HepG2 (cell line): Measurements from ENCODE around the gene NWD2. TPM values are rescaled to one million over a fixed set of nuclear protein-coding genes. Genes with fewer than 3 reads are reported as not detected.

Source experiments
- HHEX ChIP-seq: IDR thresholded peaks from 2 replicates; pipeline ENCODE4 v1.6.1; 2016; ENCODE audit warnings: control low read depth
- IRF1 ChIP-seq: sonication (generic); formaldehyde crosslinking; IDR thresholded peaks from 2 replicates; pipeline ENCODE4 v1.4.0; 2020; ENCODE audit warnings: low read depth, mild to moderate bottlenecking, missing genetic modification reagents
- KMT2B ChIP-seq: IDR thresholded peaks from 2 replicates; pipeline ENCODE4 v1.6.1; 2016; ENCODE audit warnings: missing genetic modification reagents, missing compliant biosample characterization
- MXI1 ChIP-seq: IDR thresholded peaks from 3 replicates; pipeline ENCODE4 v1.6.1; 2012; ENCODE audit warnings: low read depth, low read length, inconsistent platforms, borderline replicate concordance
- MYNN ChIP-seq: sonication (generic); formaldehyde crosslinking; IDR thresholded peaks from 2 replicates; pipeline ENCODE4 v1.4.0; 2020; ENCODE audit warnings: mild to moderate bottlenecking, low read depth, missing genetic modification reagents
- RFX3 ChIP-seq: IDR thresholded peaks from 2 replicates; pipeline ENCODE4 v1.6.1; 2016; ENCODE audit warnings: missing biosample characterization, missing genetic modification reagents
- SNAPC4 ChIP-seq: sonication (generic); formaldehyde crosslinking; IDR thresholded peaks from 2 replicates; pipeline ENCODE4 v1.4.0; 2020; ENCODE audit warnings: mild to moderate bottlenecking, missing genetic modification reagents
- TAF1 ChIP-seq: sonication (generic); formaldehyde crosslinking; IDR thresholded peaks from 2 replicates; pipeline ENCODE4 v1.4.0; 2020; ENCODE audit warnings: missing genetic modification reagents
- ZKSCAN5 ChIP-seq: sonication (generic); formaldehyde crosslinking; IDR thresholded peaks from 2 replicates; pipeline ENCODE4 v1.5.1; 2020; ENCODE audit warnings: mild to moderate bottlenecking, missing genetic modification reagents
- ZNF143 ChIP-seq: sonication (generic); formaldehyde crosslinking; IDR thresholded peaks from 2 replicates; pipeline ENCODE4 v1.4.0; 2020; ENCODE audit warnings: missing genetic modification reagents
- ZNF557 ChIP-seq: sonication (generic); formaldehyde crosslinking; IDR thresholded peaks from 2 replicates; pipeline ENCODE4 v1.4.0; 2020; ENCODE audit warnings: missing genetic modification reagents
- polyA plus RNA-seq, 8 experiments: library from polyadenylated mRNA; depleted of rRNA in 3 of 8; stranded (reverse) in 7 of 8; unstranded in 1 of 8; fragments of >200 nt; fragmentation: Illumina TruSeq in 4 of 8; extraction: Trizol in 4 of 8; gene quantifications; 2 replicates each; pipeline versions ENCODE4 v1.2.1 to v1.2.3, GENCODE V29; 2011 to 2016; ENCODE audit warnings: low read depth in 4 of 8, missing spikeins in 1 of 8, mixed read lengths in 1 of 8; ENCODE audit not compliant: insufficient read depth in 1 of 8
- total RNA-seq, 5 experiments: library from RNA; depleted of rRNA; stranded (reverse); fragments of >200 nt; fragmentation: Illumina TruSeq; extraction: Trizol; gene quantifications; 2 replicates each; pipeline ENCODE4 v1.2.3, GENCODE V29; 2016; ENCODE audit warnings: low read depth in 1 of 5

Gene NWD2
- total and polyA plus RNA-seq, 2 of the 13 experiments (the other 11 are each of a cell fraction or from before 2014, with no cell fraction given): not detected

GRCh38 chr4:37322122-37322521, 77.6 kb downstream of the NWD2 start (continued):
- TF ChIP-seq IRF1 (CRISPR knock-in tag): no peak
- no peak for TF ChIP-seq HHEX (CRISPR knock-in tag)
- TF ChIP-seq MXI1: no peak
- no peak for TF ChIP-seq SNAPC4
- TF ChIP-seq TAF1 (CRISPR knock-in tag): no peak
- no peak for TF ChIP-seq RFX3 (CRISPR knock-in tag)
- TF ChIP-seq KMT2B: no peak
- TF ChIP-seq ZNF143 (CRISPR knock-in tag): no peak
- TF ChIP-seq MYNN (CRISPR knock-in tag): no peak
- TF ChIP-seq ZNF557 (CRISPR knock-in tag): no peak
- no peak for TF ChIP-seq ZKSCAN5
